ENCODE results near the gene SUGP1.

SUGP1 gene

DNA sequence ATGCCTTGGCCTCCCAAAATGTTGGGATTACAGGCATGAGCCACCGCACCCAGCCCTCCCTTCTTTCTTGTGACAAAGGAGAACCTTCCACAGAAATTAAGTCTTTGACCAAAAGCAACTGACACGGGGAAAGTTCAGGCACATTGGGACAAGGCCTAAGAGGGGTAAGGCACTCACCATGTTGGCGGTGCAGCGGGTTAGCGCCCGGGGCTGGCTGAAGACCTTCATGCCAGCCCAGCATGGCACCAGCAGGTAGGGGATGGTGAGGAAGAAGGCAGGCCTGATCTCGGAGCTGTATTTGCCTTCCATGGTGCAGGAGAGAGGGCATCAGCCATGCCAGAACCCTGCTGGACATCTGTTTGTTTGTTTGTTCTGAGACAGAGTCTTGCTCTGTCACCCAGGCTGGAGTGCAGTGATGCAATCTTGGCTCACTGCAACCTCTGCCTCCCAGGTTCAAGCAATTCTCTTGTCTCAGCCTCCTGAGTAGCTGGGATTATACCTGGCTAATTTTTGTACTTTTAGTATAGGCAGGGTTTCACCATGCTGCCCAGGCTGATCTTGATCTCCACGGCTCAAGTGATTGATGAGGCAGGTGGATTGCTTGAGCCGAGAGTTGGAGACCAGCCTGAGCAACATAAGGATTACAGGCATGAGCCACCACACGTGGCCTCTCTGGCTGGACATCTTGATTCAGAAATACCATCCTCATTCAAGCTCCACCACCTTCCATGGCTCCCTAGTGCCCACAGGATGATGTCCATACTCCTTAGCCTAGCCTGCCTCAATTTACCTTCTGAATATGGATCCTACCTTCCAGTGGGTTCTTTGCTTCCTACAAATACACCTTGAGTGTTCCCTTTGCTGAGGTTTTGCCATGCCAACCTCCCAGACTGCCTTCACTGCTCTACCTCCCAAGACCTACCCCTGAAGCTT lies 51.6 kb downstream of the SUGP1 start:
- POLR2A ChIA-PET: no interaction called here
- no peak overlapping the region for H3K4me3 ChIP-seq (ENCODE audit: low read depth, low read length)
- CTCF ChIA-PET: no interaction called here
- TF ChIP-seq, protein P1, sequence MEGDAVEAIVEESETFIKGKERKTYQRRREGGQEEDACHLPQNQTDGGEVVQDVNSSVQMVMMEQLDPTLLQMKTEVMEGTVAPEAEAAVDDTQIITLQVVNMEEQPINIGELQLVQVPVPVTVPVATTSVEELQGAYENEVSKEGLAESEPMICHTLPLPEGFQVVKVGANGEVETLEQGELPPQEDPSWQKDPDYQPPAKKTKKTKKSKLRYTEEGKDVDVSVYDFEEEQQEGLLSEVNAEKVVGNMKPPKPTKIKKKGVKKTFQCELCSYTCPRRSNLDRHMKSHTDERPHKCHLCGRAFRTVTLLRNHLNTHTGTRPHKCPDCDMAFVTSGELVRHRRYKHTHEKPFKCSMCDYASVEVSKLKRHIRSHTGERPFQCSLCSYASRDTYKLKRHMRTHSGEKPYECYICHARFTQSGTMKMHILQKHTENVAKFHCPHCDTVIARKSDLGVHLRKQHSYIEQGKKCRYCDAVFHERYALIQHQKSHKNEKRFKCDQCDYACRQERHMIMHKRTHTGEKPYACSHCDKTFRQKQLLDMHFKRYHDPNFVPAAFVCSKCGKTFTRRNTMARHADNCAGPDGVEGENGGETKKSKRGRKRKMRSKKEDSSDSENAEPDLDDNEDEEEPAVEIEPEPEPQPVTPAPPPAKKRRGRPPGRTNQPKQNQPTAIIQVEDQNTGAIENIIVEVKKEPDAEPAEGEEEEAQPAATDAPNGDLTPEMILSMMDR (IDR thresholded peaks at IDR 0.05; ENCODE audit: insufficient read depth, low read length, missing control alignments): no peak
- DNase-seq (ENCODE audit: low read depth, low spot score): no peak

DNA sequence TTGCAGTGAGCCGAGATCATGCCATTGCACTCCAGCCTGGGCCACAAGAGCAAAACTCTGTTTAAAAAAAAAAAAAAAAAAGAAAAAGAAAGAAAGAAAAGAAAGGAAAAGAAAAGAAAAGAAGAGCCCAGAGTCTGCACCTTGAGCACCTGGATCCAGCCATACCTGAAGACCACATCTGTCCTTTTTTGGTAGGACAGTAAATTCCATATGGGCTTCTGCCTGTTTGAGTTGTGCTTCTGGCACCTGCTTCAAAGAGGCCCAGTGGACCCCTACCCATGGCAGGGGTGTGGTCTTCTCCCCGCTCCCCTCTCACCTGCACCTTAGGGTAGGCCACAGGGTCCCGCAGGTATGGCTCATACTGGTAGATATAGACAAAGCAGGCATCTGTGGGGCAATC lies 53.0 kb downstream of the SUGP1 start:
- TF ChIP-seq, protein P1 (IDR thresholded peaks at IDR 0.05; ENCODE audit: insufficient read depth, low read length, missing control alignments): no peak
- no peak overlapping the region for H3K4me3 ChIP-seq (ENCODE audit: low read depth, low read length)
- no peak for DNase-seq (ENCODE audit: low read depth, low spot score)
- ChIA-PET POLR2A (no interaction called here), CTCF (no interaction called here)

GRCh38 chr19:19263886-19264487 lies 56.3 kb downstream of the SUGP1 start:
- TF ChIP-seq, protein P1 (IDR thresholded peaks at IDR 0.05; ENCODE audit: insufficient read depth, low read length, missing control alignments): no peak
- CTCF ChIA-PET: no interaction called here
- no peak overlapping the region for H3K4me3 ChIP-seq (ENCODE audit: low read depth, low read length)
- POLR2A ChIA-PET: no interaction called here
- DNase-seq (ENCODE audit: low read depth, low spot score): no peak

- TF ChIP-seq, protein P1 (IDR thresholded peaks at IDR 0.05; ENCODE audit: insufficient read depth, low read length, missing control alignments): no peak
- no peak overlapping the region for H3K4me3 ChIP-seq (ENCODE audit: low read depth, low read length)
- ChIA-PET CTCF (interaction anchor here (0.8 kb wide), 1 partner anchor 10 kb away, joined by 3 read pairs; no protein-coding TSS in a partner anchor), POLR2A (no interaction called here)
- DNase-seq (ENCODE audit: low read depth, low spot score): no peak
These were observed 57.9 kb downstream of the SUGP1 start for GRCh38 chr19:19262190-19263057.

- ChIA-PET POLR2A (no interaction called here), CTCF (interaction anchor here (0.8 kb wide), 1 partner anchor 9 kb away, joined by 3 read pairs; no protein-coding TSS in a partner anchor)
- TF ChIP-seq, protein P1 (IDR thresholded peaks at IDR 0.05; ENCODE audit: insufficient read depth, low read length, missing control alignments): no peak
- no peak overlapping the region for H3K4me3 ChIP-seq (ENCODE audit: low read depth, low read length)
- DNase-seq (ENCODE audit: low read depth, low spot score): no peak
These were observed 58.7 kb downstream of the SUGP1 start for GRCh38 chr19:19261350-19262189.

Measured in AG04449 (cell line).